Caco-2 (cell line): ENCODE measurements around the gene VPS54. TPM values are rescaled to one million over a fixed set of nuclear protein-coding genes. Genes with fewer than 3 reads are reported as not detected.

ENCODE experiments used
- BruUV-seq: library from RNA; stranded (reverse); fragments of 400-500 nt; replicated peaks from 2 replicates; lab custom pipeline; 2021; lab: Mats Ljungman, UMichigan
- CTCF ChIA-PET: fragments of 300-600 bp; sonication (Branson Sonifier 250); formaldehyde crosslinking; loops from one replicate; lab custom pipeline; 2022; ENCODE audit warnings: antibody characterized with exemption; lab: Charles Lee
- POLR2A ChIA-PET: fragments of 300-600 bp; sonication (Branson Sonifier 250); formaldehyde crosslinking; loops from one replicate; lab custom pipeline; 2022; ENCODE audit warnings: antibody characterized with exemption; lab: Charles Lee
- DNase-seq, 2 experiments: peaks; one replicate each; pipeline versions ENCODE4 v3.0.0 to v3.0.0-alpha.2; 2020 to 2022
- H3K27me3 ChIP-seq: replicated peaks from 2 replicates; pipeline ENCODE4 v1.6.0; 2011; ENCODE audit warnings: low read length; ENCODE audit not compliant: control insufficient read depth, insufficient read depth
- H3K36me3 ChIP-seq: 2 replicates; pipeline ENCODE4 v1.5.1; 2011; ENCODE audit warnings: low read length; ENCODE audit not compliant: control insufficient read depth, insufficient read depth
- H3K4me1 ChIP-seq: fragments of 250-450 bp; sonication (Bioruptor Pico); 2 replicates; pipeline ENCODE4 v1.5.1; 2020; ENCODE audit warnings: mild to moderate bottlenecking
- H3K4me3 ChIP-seq: 2 replicates; pipeline ENCODE4 v1.5.1; 2011; ENCODE audit warnings: low read depth, mild to moderate bottlenecking, control low read depth, low read length
- H3K9me3 ChIP-seq: fragments of 250-450 bp; sonication (Bioruptor Pico); 2 replicates; pipeline ENCODE4 v1.5.1; 2020; ENCODE audit warnings: mild to moderate bottlenecking, moderate library complexity
- H3K27ac Mint-ChIP-seq: one replicate; pipeline ENCODE4 v1.8.0; 2022; ENCODE audit warnings: mixed read lengths; ENCODE audit not compliant: unreplicated experiment
- H3K27me3 Mint-ChIP-seq: one replicate; pipeline ENCODE4 v1.8.0; 2022; ENCODE audit warnings: mixed read lengths; ENCODE audit not compliant: insufficient read depth, unreplicated experiment
- H3K36me3 Mint-ChIP-seq: one replicate; pipeline ENCODE4 v1.8.0; 2022; ENCODE audit warnings: mild to moderate bottlenecking, mixed read lengths; ENCODE audit not compliant: insufficient read depth, unreplicated experiment
- H3K4me1 Mint-ChIP-seq: one replicate; pipeline ENCODE4 v1.8.0; 2022; ENCODE audit warnings: low read depth, mixed read lengths; ENCODE audit not compliant: unreplicated experiment
- H3K4me3 Mint-ChIP-seq: one replicate; pipeline ENCODE4 v1.8.0; 2022; ENCODE audit warnings: mild to moderate bottlenecking, moderate library complexity, mixed read lengths; ENCODE audit not compliant: unreplicated experiment
- H3K9me3 Mint-ChIP-seq: one replicate; pipeline ENCODE4 v1.8.0; 2022; ENCODE audit warnings: mixed read lengths; ENCODE audit not compliant: unreplicated experiment
- CTCF ChIP-seq, 2 experiments: fragments of 200-600 bp in 1 of 2; IDR thresholded peaks; 1 replicate in 1 of 2; 2 replicates in 1 of 2; pipeline versions ENCODE4 v1.5.1 to v1.8.0; 2011 to 2022; ENCODE audit warnings: antibody characterized with exemption in 1 of 2, control low read depth in 1 of 2, inconsistent platforms in 1 of 2, low read depth in 1 of 2, low read length in 1 of 2, mild to moderate bottlenecking in 1 of 2, moderate library complexity in 1 of 2; ENCODE audit not compliant: insufficient read depth in 1 of 2, severe bottlenecking in 1 of 2, unreplicated experiment in 1 of 2
- intact Hi-C: fragments of 100-400 bp; cut with micrococcal nuclease; formaldehyde crosslinking; loops from one replicate; pipeline ENCODE4 v1.10.0; 2022; ENCODE audit not compliant: unreplicated experiment
- total RNA-seq: library from RNA; stranded (reverse); gene quantifications from 2 replicates; pipeline ENCODE4 v1.2.3, GENCODE V29; 2022

The VPS54 gene
- total RNA-seq, 1 experiment from 2014 or later = 28.5 TPM

GRCh38 chr2:63856303-63856603 lies 163.0 kb downstream of the VPS54 start:
- Mint-ChIP-seq H3K27ac (no peak overlapping the region), H3K27me3 (no peaks in the 10 kb centered on the region), H3K4me3 (no peak overlapping the region), H3K4me1 (peaks cover 30% of the 10 kb centered on the region), H3K36me3 (peaks cover 58% of the 10 kb centered on the region), H3K9me3 (no peaks in the 10 kb centered on the region)
- BruUV-seq = no TSS peak
- Histone ChIP-seq H3K4me1 (peaks cover 22% of the 10 kb centered on the region), H3K9me3 (no peaks in the 10 kb centered on the region), H3K36me3 (peaks cover 2% of the 10 kb centered on the region; the same call in 1 of the 2 replicates), H3K27me3 (no peaks in the 10 kb centered on the region), H3K4me3 (no peak overlapping the region)
- ChIA-PET POLR2A (no interaction called here), CTCF (no interaction called here)
- no peak for TF ChIP-seq CTCF (IDR thresholded peaks at IDR 0.05; ENCODE audit: insufficient read depth in 1 of 2, low read depth in 1 of 2, low read length in 1 of 2, severe bottlenecking in 1 of 2, unreplicated experiment in 1 of 2)
- intact Hi-C loops = no loop called here
- DNase-seq = no peak

- DNase-seq = no peak
- Histone ChIP-seq H3K27me3 (no peaks in the 10 kb centered on the region), H3K4me1 (peaks cover 28% of the 10 kb centered on the region), H3K9me3 (no peaks in the 10 kb centered on the region), H3K4me3 (no peak overlapping the region), H3K36me3 (peaks cover 2% of the 10 kb centered on the region; the same call in 1 of the 2 replicates)
- Mint-ChIP-seq H3K27me3 (no peaks in the 10 kb centered on the region), H3K4me3 (no peak overlapping the region), H3K36me3 (peaks cover 57% of the 10 kb centered on the region), H3K9me3 (no peaks in the 10 kb centered on the region), H3K27ac (no peak overlapping the region), H3K4me1 (peaks cover 30% of the 10 kb centered on the region)
- intact Hi-C loops = no loop called here
- ChIA-PET CTCF (no interaction called here), POLR2A (interaction anchor here (0.7 kb wide), 1 partner anchor 28 kb away, joined by 4 read pairs; no protein-coding TSS in a partner anchor)
- no peak for TF ChIP-seq CTCF (IDR thresholded peaks at IDR 0.05; ENCODE audit: insufficient read depth in 1 of 2, low read depth in 1 of 2, low read length in 1 of 2, severe bottlenecking in 1 of 2, unreplicated experiment in 1 of 2)
- BruUV-seq = no TSS peak
Measured at GRCh38 chr2:63855418-63856302, 163.6 kb downstream of the VPS54 start.

- no peak for TF ChIP-seq CTCF (IDR thresholded peaks at IDR 0.05; ENCODE audit: insufficient read depth in 1 of 2, low read depth in 1 of 2, low read length in 1 of 2, severe bottlenecking in 1 of 2, unreplicated experiment in 1 of 2)
- ChIA-PET CTCF (interaction anchor here (1.2 kb wide), 1 partner anchor 7 kb away, joined by 3 read pairs; no protein-coding TSS in a partner anchor), POLR2A (no interaction called here)
- Mint-ChIP-seq H3K27me3 (no peaks in the 10 kb centered on the region), H3K27ac (peak overlapping the region; percentile 7), H3K9me3 (no peaks in the 10 kb centered on the region), H3K4me1 (peaks cover 39% of the 10 kb centered on the region), H3K36me3 (peaks cover 38% of the 10 kb centered on the region), H3K4me3 (no peak overlapping the region)
- H3K36me3 ChIP-seq = peaks cover 2% of the 10 kb centered on the region; the same call in 1 of the 2 replicates
- DNase-seq = no peak
- intact Hi-C loops = no loop called here
- H3K9me3 ChIP-seq = no peaks in the 10 kb centered on the region
- peaks cover 39% of the 10 kb centered on the region for H3K4me1 ChIP-seq
- no peaks in the 10 kb centered on the region for H3K27me3 ChIP-seq
- no TSS peak for BruUV-seq
- no peak overlapping the region for H3K4me3 ChIP-seq
Measured at GRCh38 chr2:63853527-63854310, 165.5 kb downstream of the VPS54 start.
